Brain pericyte (primary cell): ENCODE measurements around the gene JADE1.

Experiments
- DNase-seq: peaks from one replicate; pipeline ENCODE4 v3.0.0-alpha.2; 2012; ENCODE audit warnings: low read depth, low spot score

JADE1 gene

DNA sequence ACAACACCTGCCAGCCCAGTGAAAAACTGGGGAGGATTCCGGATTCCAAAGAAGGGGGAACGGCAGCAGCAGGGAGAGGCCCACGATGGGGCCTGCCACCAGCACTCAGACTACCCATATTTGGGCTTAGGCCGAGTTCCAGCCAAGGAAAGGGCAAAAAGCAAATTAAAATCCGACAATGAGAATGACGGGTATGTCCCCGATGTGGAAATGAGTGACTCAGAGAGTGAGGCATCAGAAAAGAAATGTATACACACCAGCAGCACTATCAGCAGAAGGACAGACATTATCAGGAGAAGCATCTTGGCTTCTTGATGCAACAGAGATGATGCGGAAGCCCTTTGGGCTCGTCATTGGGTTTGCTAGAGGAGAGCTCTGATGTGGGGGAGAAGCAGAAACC is 62.4 kb downstream of the JADE1 start:
- no peak for DNase-seq

DNA sequence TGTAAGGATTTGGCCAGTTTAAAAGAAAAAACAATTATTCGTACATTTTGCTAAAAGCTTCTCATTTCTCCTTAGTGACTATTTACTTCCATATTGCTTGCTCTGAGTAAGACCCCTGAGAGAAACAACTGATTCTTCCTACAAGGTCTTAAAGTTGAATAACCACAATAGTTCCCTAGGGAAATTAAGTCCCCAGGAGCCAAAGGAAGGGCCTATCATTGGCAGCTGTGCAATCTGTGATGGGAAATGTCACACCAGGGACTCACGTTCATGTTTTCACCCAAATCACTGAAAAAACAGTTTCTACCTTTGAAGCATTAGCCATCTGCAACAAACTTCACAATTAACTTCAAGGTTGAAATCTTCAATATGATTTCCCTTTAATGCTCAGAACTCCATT is 66.7 kb downstream of the JADE1 start:
- DNase-seq = no peak

DNA sequence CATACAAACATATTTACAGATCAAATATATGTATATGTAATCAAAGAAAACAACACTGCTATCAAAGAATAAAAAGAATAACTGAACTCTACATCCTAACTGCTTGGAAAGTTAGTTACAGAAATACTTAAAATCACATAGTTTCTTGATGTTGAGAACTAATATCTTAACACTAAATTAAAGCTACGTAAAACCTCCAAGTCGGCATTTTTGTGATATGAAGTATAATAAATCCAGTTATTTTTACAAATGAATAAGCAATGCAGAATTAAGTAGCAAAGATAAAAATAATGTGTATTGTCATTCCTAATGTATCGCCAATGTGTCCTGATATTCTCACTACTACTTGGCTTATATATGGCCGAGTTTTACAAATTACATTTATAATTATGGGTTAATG is 68.4 kb downstream of the JADE1 start:
- no peak for DNase-seq

DNA sequence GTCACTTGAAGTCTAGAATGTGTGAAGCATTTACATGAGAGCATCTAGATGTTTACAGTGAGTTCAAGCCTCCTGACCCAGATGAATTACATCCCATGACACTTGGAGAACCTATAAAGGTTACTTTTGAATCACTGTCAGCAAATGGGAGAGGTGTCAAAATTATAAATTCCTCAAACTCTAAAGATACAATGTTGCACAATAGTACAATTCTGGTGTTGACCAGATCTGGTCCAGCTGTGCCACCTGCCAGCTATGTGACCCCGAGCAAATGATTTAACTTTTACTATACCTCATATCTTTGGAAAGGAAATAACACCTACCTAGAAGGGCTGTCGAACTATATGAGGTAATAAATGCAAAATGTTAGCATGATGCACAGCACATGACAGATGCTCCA is 69.8 kb downstream of the JADE1 start:
- no peak for DNase-seq

DNA sequence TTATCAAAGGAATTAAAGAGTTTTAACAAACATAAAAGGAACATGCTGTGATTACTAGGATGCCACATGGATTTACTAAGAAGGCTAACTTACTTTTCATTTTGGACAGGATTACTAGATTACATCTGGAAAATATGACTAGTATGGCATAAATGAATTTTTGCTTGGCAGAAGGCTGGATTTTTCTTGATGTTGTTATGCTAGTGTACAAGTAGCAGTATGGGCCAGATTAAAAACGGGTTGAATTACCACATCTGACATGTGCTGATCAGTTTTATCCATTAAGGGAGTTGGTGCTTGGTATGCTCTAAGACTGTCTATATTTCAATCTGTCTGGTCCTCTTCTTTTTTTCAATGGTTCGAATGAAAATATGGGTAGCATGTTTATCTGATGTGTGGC is 70.5 kb downstream of the JADE1 start:
- DNase-seq = no peak

DNA sequence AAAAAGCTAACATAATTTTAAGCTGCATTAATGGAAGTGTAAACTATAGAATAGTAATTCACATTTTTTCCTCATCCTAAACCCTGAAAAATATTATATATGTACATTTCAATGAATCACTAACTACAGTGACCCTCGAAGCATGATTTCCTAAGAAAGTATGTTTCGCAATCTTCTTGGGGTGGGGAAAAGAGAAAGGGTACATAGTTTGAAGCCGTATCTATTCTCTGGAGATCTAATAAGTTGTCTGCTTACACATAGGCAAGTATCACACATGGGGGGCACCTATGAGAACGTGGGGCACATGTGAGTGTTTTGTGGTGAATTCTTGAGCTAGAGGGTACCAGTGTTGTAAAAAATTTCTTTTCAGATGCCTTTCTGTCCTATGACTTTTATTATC is 71.2 kb downstream of the JADE1 start:
- no peak for DNase-seq

DNA sequence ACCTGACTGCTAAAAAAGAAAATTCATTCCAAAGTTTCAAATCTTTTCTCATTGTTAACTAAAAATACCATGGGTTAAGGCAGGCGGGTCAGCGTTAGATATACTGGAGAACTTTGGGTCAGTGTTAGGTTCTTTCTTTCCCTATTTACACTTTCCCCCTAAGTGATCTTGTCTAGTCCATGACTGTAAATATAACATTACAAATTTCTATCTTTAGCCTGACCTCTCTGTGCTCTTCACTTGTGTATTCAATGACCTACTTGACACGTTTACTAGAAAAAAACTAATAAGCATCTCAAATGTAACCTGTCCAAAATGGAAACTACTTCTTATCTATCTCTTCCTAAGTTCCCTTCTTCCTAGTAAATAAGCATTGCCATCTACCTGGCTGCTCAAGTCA is 95.3 kb downstream of the JADE1 start:
- no peak for DNase-seq

DNA sequence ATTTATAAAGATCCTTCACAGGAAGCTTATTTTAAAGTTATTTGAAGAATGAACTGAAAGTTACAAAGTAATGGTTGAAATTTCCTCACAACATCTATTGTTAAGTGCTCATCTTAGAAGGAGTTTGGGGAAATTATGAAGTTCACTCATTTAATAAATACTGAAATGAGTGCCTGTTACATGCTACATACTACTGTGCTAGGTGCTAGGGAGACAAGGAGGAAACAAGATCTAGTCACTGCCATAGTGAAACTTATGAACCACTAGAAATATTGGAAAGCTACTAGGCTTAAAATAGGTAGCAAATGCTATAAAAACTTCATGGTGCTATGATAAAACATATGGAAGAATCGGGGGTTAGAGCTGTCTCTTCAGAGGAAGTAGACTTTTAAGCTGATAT is 97.1 kb downstream of the JADE1 start:
- DNase-seq = no peak

DNA sequence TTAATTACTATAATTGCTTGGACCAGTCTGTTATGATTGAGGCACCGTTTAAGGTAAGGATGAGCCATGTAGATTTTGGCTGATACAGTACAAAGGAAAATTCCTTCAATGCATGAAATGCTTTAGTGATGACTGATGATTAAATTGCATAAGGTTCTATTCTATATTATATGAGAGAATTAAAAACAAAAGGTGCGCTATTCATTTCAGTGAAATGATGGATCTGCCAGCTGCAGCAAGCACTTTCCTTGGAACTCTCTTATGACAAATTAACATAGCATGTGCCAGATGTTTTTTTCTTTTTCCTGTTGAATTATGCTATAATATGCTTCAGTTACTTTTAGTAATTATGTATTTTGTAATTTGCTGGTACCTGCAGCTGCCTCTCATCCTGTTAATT is 98.5 kb downstream of the JADE1 start:
- no peak for DNase-seq

DNA sequence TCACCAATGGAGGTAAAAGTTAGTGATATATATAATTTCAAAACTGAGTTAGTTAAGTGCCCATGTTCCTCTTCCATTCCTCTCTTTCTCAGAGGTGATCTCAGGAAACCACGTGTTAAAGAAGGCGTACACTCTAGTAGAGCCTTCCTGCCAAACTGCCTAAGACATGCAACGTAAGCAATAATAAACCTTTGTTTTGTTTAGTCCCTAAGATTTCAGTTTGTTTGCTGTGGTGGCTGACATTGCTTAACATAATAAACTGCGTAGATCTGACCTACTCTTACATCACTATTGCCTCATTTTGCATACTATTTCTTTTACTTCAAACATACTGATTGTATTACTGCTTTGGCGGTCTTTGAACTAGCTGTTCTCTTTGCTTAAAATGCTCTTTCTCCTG is 99.2 kb downstream of the JADE1 start:
- no peak for DNase-seq

DNA sequence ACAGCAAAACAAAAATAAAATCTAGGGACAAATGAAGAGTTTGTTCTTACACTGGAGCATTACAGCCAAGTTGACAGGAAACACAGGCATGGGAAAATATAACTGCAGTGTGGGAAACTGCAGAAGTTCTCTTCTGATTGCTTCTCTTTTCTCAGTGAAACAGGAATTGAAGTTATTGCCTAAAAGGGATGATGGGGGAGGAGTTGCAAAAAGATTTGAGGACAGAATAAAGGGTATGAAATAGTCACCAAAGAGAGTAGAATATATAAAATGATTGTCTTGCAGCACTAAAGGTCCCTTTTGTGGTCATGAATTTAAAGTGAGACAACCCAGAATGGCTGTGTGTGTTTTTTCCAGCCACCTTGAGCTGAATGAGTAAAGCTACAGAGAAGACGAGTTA is 103.7 kb downstream of the JADE1 start:
- DNase-seq = no peak

DNA sequence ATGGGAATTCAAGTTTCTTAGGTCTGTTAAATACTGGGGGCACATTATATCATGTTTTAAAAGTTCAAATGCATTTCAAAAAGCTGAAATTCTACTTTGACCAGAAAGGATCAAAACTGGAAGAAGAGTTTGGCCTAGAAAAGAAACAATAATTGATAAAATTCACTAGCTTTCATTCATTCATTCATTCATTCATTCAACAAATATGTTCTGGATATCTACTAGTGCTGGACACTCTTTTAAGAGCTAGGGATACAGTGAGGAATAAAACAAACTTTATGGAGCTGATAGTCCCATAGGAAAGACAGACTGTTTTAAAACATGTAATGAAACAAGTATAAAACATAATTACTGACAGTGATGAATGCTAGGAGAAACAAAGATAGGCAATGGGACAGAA is 106.0 kb downstream of the JADE1 start:
- DNase-seq = no peak

DNA sequence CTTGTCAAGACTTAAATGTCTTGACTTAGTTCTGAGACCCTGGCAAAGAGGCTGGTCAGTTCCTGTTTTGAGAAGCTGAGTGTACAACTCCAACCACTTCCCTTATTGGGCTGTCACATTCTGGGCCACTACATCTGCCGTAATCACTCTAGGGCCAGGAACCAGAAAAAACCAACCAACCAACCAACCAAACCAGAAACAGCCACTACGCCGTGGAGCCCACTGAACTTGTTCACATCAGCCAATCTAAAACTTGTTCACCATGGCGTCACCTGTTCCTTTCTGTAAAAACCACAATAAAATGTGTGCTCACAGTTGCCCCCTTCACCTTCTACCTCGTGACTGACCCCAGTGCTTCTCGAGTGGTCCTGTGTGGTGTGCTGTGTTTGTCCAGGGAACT is 107.3 kb downstream of the JADE1 start:
- no peak for DNase-seq

DNA sequence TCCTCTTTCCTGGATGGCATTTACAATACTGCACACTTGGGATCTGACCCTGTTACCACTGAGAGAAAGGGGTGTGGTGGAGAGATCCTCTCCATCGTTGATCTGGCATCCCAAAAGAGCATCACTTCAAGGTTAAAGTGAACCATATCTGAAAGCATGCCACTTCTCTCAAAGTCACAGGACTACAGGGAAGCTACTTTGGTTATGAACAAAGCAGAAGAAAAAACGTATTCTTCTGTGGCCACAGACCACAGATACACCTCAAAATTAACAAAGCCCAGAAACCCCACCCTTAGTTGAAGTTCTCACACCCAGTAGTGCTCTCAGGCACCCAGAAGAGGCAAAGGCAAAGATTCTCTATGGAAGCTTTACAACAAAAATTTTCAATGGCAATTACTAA is 108.3 kb downstream of the JADE1 start:
- DNase-seq = no peak

DNA sequence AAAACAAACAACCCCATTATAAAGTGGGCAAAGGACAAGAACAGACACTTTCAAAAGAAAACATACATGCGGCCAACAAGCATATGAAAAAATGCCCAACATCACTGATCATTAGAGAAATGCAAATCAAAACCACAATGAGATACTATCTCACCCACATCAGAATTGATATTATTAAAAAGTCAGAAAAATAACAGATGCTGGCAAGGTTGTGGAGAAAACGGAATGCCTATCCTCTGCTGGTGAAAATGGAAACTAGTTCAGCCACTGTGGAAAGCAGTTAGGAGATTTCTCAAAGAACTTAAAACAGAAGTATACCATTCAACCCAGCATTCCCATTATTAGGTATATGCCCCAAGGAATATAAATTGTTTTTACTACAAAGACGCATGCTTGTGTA is 112.5 kb downstream of the JADE1 start:
- DNase-seq = no peak
